K562 (cell line): ENCODE measurements around the gene RNASE8. TPM values are rescaled to one million over a fixed set of nuclear protein-coding genes. Genes with fewer than 3 reads are reported as not detected.

Experiments used
- ARHGAP35 ChIP-seq: fragments of 450-650 bp; IDR thresholded peaks from 2 replicates; pipeline ENCODE4 v1.6.1; 2018; ENCODE audit not compliant: partially characterized antibody
- BDP1 ChIP-seq: IDR thresholded peaks from 3 replicates; pipeline ENCODE4 v1.6.1; 2011; ENCODE audit not compliant: insufficient read length, insufficient read depth
- CBFA2T3 ChIP-seq: fragments of 450-650 bp; IDR thresholded peaks from 2 replicates; pipeline ENCODE4 v1.6.1; 2017
- CBX3 ChIP-seq, 2 experiments: IDR thresholded peaks; 1 replicate in 1 of 2; 2 replicates in 1 of 2; pipeline ENCODE4 v1.6.1; 2012; ENCODE audit warnings: inconsistent platforms in 2 of 2, low read length in 2 of 2, borderline replicate concordance in 1 of 2, control low read depth in 1 of 2
- CXXC5 ChIP-seq: fragments of 250-450 bp; sonication (Bioruptor Pico); IDR thresholded peaks from 2 replicates; pipeline ENCODE4 v1.8.0; 2022; ENCODE audit warnings: inconsistent platforms, mild to moderate bottlenecking, moderate library complexity
- ELF4 ChIP-seq: fragments of 450-650 bp; formaldehyde crosslinking; IDR thresholded peaks from 2 replicates; pipeline ENCODE4 v1.4.0; 2022; ENCODE audit warnings: missing genetic modification characterization
- PHF8 ChIP-seq: fragments of 200-600 bp; sonication (generic); IDR thresholded peaks from 2 replicates; pipeline ENCODE4 v1.6.1; 2012; ENCODE audit warnings: mixed run types, mild to moderate bottlenecking, inconsistent platforms, low read length, moderate library complexity, borderline replicate concordance
- PML ChIP-seq: IDR thresholded peaks from 2 replicates; pipeline ENCODE4 v1.6.1; 2012; ENCODE audit warnings: low read length, inconsistent platforms
- SMARCA4 ChIP-seq: fragments of 450-650 bp; IDR thresholded peaks from 2 replicates; pipeline ENCODE4 v1.6.1; 2016
- SNRNP70 ChIP-seq: fragments of 200-400 bp; formaldehyde crosslinking; optimal IDR thresholded peaks from 2 replicates; pipeline ENCODE3; 2017; ENCODE audit warnings: low read depth, low read length
- SPI1 ChIP-seq: IDR thresholded peaks from 2 replicates; pipeline ENCODE4 v1.6.1; 2011; ENCODE audit warnings: low read depth, low read length, control low read depth, borderline replicate concordance
- ZC3H4 ChIP-seq: sonication (generic); formaldehyde crosslinking; IDR thresholded peaks from 2 replicates; pipeline ENCODE4 v1.9.0; 2021; ENCODE audit warnings: missing genetic modification reagents, borderline replicate concordance
- ZNF165 ChIP-seq: fragments of 250-450 bp; sonication (Bioruptor Pico); IDR thresholded peaks from 2 replicates; pipeline ENCODE4 v1.4.0; 2020; ENCODE audit warnings: borderline replicate concordance
- ZNF507 ChIP-seq: conservative IDR thresholded peaks from 2 replicates; pipeline ENCODE4 v1.6.1; 2017; ENCODE audit warnings: missing genetic modification characterization, missing compliant biosample characterization
- ZSCAN29 ChIP-seq: fragments of 450-650 bp; IDR thresholded peaks from 2 replicates; pipeline ENCODE4 v1.6.1; 2017
- polyA plus RNA-seq, 8 experiments: library from polyadenylated mRNA; depleted of rRNA in 4 of 8; stranded (reverse) in 5 of 8; unstranded in 3 of 8; fragments of >200 nt; fragmentation: Nextera tagmentation in 2 of 8; fragmentation: Illumina TruSeq in 1 of 8; extraction: Ambion mirVana in 2 of 8; extraction: Trizol in 1 of 8; gene quantifications; 2 replicates each; pipeline versions ENCODE4 v1.2.1 to v1.2.3, GENCODE V29; 2011 to 2014; ENCODE audit warnings: inconsistent platforms in 1 of 8, missing spikeins in 1 of 8
- total RNA-seq, 7 experiments: library from RNA; depleted of rRNA in 6 of 7; stranded (reverse); fragments of >200 nt in 6 of 7; fragmentation: Illumina TruSeq in 2 of 7; extraction: Trizol in 2 of 7; gene quantifications; 2 replicates each; pipeline versions ENCODE4 v1.2.1 to v1.2.3, GENCODE V29; 2011 to 2021; ENCODE audit warnings: low replicate concordance in 1 of 7
- TF ChIP-seq, protein P1 (sequence below): fragments of 450-650 bp; formaldehyde crosslinking; IDR thresholded peaks from 2 replicates; pipeline ENCODE4 v1.4.0; 2020; ENCODE audit warnings: mild to moderate bottlenecking, mixed read lengths
- TF ChIP-seq, protein P2 (sequence below), 2 experiments: IDR thresholded peaks; 2 replicates each; pipeline ENCODE4 v1.6.1; 2012; ENCODE audit warnings: improper control_type of control experiment in 2 of 2, low read depth in 2 of 2, low read length in 2 of 2, borderline replicate concordance in 1 of 2
- TF ChIP-seq, protein P3 (sequence below): IDR thresholded peaks from 3 replicates; pipeline ENCODE4 v1.6.1; 2011; ENCODE audit warnings: borderline replicate concordance, mild to moderate bottlenecking, moderate library complexity; ENCODE audit not compliant: insufficient read length; ENCODE audit errors: extremely low read depth
- TF ChIP-seq, protein P4 (sequence below): fragments of 450-650 bp; formaldehyde crosslinking; IDR thresholded peaks from 2 replicates; pipeline ENCODE4 v1.4.0; 2022; ENCODE audit warnings: missing genetic modification characterization

RNASE8 gene
- total and polyA plus RNA-seq, 9 of the 15 experiments (the other 6 are each of a cell fraction or from before 2014, with no cell fraction given): not detected

DNA sequence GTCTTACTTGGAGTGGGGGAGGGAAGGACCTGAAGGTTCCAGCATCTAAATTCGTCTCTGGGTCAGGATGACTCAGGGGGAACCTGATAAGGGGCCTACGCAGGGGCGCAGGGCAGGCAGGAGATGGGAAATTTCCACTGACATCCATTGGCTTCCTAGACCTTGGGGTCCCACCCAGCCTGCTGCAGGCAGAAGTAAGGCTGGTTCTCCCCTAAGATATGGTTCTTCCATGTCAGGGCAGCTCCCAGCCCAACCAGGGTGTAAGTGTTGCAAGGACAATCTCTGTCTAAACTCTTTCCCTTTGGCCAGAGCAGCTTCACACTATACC lies 30.7 kb upstream of the RNASE8 start (continued):
- TF ChIP-seq, protein P1, sequence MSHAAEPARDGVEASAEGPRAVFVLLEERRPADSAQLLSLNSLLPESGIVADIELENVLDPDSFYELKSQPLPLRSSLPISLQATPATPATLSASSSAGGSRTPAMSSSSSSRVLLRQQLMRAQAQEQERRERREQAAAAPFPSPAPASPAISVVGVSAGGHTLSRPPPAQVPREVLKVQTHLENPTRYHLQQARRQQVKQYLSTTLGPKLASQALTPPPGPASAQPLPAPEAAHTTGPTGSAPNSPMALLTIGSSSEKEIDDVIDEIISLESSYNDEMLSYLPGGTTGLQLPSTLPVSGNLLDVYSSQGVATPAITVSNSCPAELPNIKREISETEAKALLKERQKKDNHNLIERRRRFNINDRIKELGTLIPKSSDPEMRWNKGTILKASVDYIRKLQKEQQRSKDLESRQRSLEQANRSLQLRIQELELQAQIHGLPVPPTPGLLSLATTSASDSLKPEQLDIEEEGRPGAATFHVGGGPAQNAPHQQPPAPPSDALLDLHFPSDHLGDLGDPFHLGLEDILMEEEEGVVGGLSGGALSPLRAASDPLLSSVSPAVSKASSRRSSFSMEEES (CRISPR knock-in tag): no peak
- TF ChIP-seq, protein P2, sequence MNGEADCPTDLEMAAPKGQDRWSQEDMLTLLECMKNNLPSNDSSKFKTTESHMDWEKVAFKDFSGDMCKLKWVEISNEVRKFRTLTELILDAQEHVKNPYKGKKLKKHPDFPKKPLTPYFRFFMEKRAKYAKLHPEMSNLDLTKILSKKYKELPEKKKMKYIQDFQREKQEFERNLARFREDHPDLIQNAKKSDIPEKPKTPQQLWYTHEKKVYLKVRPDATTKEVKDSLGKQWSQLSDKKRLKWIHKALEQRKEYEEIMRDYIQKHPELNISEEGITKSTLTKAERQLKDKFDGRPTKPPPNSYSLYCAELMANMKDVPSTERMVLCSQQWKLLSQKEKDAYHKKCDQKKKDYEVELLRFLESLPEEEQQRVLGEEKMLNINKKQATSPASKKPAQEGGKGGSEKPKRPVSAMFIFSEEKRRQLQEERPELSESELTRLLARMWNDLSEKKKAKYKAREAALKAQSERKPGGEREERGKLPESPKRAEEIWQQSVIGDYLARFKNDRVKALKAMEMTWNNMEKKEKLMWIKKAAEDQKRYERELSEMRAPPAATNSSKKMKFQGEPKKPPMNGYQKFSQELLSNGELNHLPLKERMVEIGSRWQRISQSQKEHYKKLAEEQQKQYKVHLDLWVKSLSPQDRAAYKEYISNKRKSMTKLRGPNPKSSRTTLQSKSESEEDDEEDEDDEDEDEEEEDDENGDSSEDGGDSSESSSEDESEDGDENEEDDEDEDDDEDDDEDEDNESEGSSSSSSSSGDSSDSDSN (IDR thresholded peaks at IDR 0.05; ENCODE audit: borderline replicate concordance in 1 of 2, low read depth in 2 of 2, low read length in 2 of 2): 0 out of 4 replicates have a peak, but pooled peaks of 1 of the 2 experiments have one; percentile 26
- TF ChIP-seq PML (no peak), BDP1 (no peak), SNRNP70 (no peak), ZSCAN29 (no peak), CBFA2T3 (peak; percentile 12; the same call in 1 of the 2 replicates), CBX3 (IDR thresholded peaks at IDR 0.05; ENCODE audit: borderline replicate concordance in 1 of 2, low read length in 2 of 2) (no peak), ZNF165 (CRISPR knock-in tag) (no peak), CXXC5 (0 out of 2 replicates have a peak, but pooled peaks have one; percentile 27), ARHGAP35 (no peak), ZC3H4 (no peak), ZNF507 (tag) (no peak), PHF8 (no peak), ELF4 (CRISPR knock-in tag) (no peak), SMARCA4 (peak; percentile 68), SPI1 (no peak)
- TF ChIP-seq, protein P3, sequence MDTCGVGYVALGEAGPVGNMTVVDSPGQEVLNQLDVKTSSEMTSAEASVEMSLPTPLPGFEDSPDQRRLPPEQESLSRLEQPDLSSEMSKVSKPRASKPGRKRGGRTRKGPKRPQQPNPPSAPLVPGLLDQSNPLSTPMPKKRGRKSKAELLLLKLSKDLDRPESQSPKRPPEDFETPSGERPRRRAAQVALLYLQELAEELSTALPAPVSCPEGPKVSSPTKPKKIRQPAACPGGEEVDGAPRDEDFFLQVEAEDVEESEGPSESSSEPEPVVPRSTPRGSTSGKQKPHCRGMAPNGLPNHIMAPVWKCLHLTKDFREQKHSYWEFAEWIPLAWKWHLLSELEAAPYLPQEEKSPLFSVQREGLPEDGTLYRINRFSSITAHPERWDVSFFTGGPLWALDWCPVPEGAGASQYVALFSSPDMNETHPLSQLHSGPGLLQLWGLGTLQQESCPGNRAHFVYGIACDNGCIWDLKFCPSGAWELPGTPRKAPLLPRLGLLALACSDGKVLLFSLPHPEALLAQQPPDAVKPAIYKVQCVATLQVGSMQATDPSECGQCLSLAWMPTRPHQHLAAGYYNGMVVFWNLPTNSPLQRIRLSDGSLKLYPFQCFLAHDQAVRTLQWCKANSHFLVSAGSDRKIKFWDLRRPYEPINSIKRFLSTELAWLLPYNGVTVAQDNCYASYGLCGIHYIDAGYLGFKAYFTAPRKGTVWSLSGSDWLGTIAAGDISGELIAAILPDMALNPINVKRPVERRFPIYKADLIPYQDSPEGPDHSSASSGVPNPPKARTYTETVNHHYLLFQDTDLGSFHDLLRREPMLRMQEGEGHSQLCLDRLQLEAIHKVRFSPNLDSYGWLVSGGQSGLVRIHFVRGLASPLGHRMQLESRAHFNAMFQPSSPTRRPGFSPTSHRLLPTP: no peak
- TF ChIP-seq, protein P4, sequence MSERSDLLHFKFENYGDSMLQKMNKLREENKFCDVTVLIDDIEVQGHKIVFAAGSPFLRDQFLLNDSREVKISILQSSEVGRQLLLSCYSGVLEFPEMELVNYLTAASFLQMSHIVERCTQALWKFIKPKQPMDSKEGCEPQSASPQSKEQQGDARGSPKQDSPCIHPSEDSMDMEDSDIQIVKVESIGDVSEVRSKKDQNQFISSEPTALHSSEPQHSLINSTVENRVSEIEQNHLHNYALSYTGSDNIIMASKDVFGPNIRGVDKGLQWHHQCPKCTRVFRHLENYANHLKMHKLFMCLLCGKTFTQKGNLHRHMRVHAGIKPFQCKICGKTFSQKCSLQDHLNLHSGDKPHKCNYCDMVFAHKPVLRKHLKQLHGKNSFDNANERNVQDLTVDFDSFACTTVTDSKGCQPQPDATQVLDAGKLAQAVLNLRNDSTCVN (CRISPR knock-in tag): no peak
